Measurements from ENCODE around the gene RNU1-2.
"Not testable (repeated sequence)": the region's sequence is repeated elsewhere in the genome, so short reads cannot be mapped to it uniquely, and the experiment has no call there.

GRCh38 chr1:16945512-16945911 is 49.7 kb downstream of the RNU1-2 start:
- TF ChIP-seq POLR2AphosphoS5, CTCF, POLR2A (IDR thresholded peaks at IDR 0.05): not testable (repeated sequence)

Data from gastroesophageal sphincter (tissue), 3 donors.